NCI-H526 treated with DMSO at 0.1 percent for 48 hours (cell line): Measurements from ENCODE around the gene PRTFDC1.

Experiments
- DNase-seq: peaks from one replicate; lab custom pipeline; 2025; lab: John Stamatoyannopoulos, UW

The PRTFDC1 gene

GRCh38 chr10:24844742-24845141 is 107.7 kb downstream of the PRTFDC1 start:
- DNase-seq = no peak

- no peak for DNase-seq
Observed at GRCh38 chr10:24843256-24843655, 109.2 kb downstream of the PRTFDC1 start.

- no peak for DNase-seq
Observed at GRCh38 chr10:24842856-24843255, 109.5 kb downstream of the PRTFDC1 start.

GRCh38 chr10:24841530-24841929 is 110.9 kb downstream of the PRTFDC1 start:
- no peak for DNase-seq

- DNase-seq = no peak
Observed at GRCh38 chr10:24840784-24841183, 111.6 kb downstream of the PRTFDC1 start.

GRCh38 chr10:24837781-24838180 is 114.6 kb downstream of the PRTFDC1 start:
- DNase-seq = peak; percentile 2

GRCh38 chr10:24834869-24835268 is 117.5 kb downstream of the PRTFDC1 start:
- DNase-seq = no peak

- DNase-seq = no peak
Observed at GRCh38 chr10:24826009-24826408, 126.4 kb downstream of the PRTFDC1 start.

- DNase-seq = no peak
Observed at GRCh38 chr10:24825551-24825950, 126.9 kb downstream of the PRTFDC1 start.

- DNase-seq = no peak
Observed at GRCh38 chr10:24824536-24824935, 127.9 kb downstream of the PRTFDC1 start.

GRCh38 chr10:24824124-24824523 is 128.3 kb downstream of the PRTFDC1 start:
- no peak for DNase-seq

GRCh38 chr10:24822590-24822989 is 129.8 kb downstream of the PRTFDC1 start:
- DNase-seq = no peak

GRCh38 chr10:24821986-24822385 is 130.4 kb downstream of the PRTFDC1 start:
- DNase-seq = no peak

GRCh38 chr10:24816868-24817396 is 135.5 kb downstream of the PRTFDC1 start:
- DNase-seq = no peak

GRCh38 chr10:24814568-24815313 is 137.7 kb downstream of the PRTFDC1 start:
- DNase-seq = no peak

GRCh38 chr10:24813856-24814255 is 138.6 kb downstream of the PRTFDC1 start:
- no peak for DNase-seq

- no peak for DNase-seq
Observed at GRCh38 chr10:24806262-24806661, 146.1 kb downstream of the PRTFDC1 start.

- DNase-seq = no peak
Observed at GRCh38 chr10:24804956-24805355, 147.4 kb downstream of the PRTFDC1 start.

GRCh38 chr10:24804392-24804791 is 148.0 kb downstream of the PRTFDC1 start:
- no peak for DNase-seq

- no peak for DNase-seq
Observed at GRCh38 chr10:24802378-24802777, 150.0 kb downstream of the PRTFDC1 start.

GRCh38 chr10:24800861-24801260 is 151.5 kb downstream of the PRTFDC1 start:
- DNase-seq = no peak
